DMS153 treated with DMSO at 0.1 percent for 48 hours (cell line): ENCODE data around the gene COL13A1.
A peak's percentile ranks its signal among the peaks of the same experiment; 100 is the strongest.

Experiments used
- DNase-seq: peaks from one replicate; lab custom pipeline; 2025; ENCODE audit not compliant: unreplicated experiment; lab: John Stamatoyannopoulos, UW

Gene COL13A1

DNA sequence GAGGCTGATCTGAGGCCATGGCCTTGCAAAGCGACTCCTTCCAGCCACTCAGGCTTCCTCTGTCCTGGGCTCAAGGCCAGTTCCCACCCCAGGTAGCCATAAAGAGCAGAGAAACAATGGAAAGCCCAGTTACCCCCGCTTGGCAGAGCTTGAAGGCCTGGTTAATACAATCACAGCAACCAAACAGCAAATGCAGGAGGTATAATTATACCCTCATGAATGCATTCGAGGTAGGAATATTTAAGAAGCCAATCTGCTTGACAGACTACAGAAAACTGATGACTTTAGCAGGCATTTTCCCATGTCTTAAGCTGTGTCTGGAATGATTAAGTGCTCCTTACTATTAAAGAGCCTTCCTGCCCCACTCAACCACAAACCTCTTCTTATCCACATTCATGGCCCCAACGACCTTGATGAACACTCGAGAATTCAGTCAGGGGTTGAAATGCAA, 136.9 kb downstream of the COL13A1 start:
- DNase-seq = no peak

DNA sequence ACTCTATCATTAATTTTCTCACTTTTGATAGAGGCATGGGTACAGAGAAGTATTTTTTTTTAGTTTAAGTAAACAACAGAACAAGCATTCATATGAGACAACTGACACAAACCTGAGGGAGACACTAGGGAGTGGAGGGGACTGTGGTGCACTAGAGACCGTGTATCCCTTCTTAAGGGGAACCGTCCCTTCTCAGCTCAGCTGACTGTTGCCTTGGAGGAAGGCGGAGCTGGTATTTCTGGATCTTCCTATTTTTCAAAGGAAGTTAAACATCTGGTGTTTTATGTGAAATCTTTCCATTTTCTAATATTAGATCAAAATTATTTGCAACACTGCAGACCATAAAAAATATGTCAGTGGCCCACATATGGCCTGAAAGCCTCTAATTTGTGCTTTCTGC, 137.4 kb downstream of the COL13A1 start:
- DNase-seq = no peak

DNA sequence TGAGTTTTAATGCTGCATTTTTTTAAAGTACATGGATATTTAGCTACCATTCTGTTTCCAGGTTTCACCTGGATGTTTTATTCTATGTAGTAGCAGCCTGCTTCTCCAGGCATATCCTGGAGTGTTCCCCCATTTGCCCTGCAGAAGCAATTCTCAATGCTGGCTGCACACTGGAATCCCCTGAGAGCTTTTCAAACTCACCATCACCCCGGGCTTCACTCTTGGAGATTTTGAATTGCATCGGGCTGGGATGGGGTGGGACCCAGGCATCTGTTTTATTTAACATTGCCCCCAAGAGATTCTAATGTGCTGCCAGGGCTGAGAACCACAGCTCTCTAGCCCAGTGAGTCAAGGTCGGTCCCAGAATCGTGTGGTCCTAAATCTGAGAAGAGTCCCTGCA, 137.8 kb downstream of the COL13A1 start:
- no peak for DNase-seq

DNA sequence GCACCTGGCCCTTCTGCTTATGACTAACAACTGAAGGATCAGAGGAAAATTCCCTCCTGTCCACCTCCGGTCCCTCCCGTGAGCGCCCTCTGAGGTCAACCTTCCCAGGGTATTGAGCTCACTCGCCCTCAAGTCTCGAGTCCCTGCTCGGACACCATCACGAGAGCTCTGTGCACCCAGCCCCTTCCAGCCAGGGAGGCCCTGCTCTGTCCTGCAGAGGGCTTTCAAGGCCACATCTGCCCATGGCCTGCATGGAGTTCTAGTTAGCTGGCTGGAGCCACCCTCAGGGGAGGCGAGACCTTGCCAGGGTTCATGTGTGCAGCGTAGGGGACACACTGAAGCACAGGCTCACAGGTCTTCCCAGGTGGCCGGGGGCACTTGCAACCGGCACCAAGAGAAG, 140.0 kb downstream of the COL13A1 start:
- DNase-seq = no peak

DNA sequence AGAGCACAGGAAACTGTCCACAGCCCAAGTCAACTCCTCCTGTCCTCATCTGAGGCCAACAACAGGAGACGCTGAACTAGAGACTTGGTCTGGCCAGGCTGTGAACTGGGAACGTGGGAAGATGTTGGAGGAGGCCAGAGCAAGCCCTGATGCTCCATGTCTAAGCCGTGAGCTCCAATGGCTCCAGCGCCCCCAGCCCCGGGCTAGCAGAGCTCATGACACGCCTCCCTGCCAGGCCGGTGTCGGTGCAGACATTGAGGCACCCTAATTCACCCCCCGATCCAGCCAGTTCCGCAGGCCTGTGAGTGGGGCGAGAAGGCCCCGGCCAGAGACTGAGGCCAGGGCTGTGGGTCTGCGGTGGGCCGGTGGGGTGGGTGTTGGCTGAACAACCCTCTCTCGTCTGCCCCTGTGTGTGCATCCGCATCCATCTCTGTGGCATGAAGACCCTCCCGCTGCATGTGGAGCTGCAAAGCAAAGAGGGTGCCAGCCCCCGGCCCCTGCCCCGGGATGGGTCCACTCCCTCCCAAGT, 141.7 kb downstream of the COL13A1 start:
- DNase-seq = no peak

DNA sequence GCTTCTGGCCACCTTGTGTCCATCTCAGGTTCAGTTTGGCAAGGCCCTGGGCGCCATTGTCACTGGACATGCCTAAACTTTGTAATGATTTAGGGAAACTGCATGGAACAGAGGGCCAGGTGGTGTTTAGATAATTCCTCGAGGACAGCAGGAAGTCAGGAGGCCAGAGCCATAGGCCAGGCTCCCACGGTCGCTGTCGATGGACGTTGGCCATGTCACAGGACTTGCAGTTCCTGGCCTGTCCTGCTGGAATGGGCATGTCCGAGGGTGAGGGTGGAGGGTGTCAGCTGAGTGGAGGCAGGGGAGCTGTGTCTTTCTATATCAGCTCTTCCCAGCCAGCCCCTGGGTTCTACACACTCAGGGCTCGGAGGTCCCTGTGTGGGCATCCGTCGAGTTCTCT, 143.1 kb downstream of the COL13A1 start:
- DNase-seq = no peak

DNA sequence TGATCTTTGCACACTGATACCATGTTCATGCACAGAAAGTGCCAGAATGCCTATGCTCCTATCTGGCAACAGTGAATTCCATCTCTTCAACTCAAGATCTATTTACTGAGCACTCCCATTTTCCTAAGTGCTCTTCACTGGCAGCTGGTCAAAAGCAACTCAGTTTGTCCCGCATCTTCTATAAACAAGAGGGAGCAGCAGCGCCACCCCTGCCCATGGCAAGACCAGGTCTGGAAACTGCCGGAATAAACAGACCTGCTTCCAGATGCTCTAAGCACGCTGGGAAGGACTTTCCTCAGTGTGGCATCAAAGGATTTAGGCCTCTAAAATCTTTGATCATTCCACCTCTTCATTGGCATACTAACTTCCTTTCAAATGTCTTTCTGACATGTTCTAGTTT, 146.6 kb downstream of the COL13A1 start:
- no peak for DNase-seq

DNA sequence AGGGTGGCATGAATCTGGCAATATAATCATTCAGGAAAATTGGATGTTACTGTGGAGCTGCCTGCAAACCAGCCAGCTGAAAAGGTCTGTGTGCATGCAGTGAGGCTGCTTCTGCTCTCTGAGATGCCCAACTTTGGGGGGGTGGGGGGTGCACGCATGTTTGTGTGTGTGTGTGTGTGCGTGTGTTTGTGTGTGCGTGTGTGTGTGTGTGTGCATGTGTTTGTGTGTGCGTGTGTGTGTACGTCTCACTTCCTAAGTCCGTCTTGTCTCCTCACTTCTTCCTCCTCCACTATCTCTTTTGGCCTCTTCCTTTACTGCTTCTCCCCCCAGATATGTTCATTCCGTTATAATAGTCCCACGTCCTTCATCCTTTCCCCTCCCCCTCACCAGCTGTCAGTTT, 148.1 kb downstream of the COL13A1 start:
- no peak for DNase-seq

DNA sequence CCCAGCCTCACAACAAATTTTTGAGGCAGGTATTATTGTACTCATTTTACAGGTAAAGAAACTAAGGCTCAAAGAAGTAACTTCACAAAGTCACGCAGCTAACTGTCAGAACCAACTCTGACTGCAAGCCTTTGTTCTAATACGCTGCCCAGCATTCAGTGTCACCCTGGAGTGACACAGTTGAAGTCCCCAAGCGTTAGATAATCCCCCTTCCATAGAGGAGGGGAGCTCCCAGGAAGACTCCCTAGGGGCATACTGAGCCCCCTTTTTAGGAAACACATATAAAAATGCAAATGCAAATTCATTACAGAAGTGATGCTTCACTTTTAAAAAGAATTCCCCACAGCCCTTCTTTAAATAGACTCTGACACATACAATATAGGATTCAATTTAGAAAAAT, 150.0 kb downstream of the COL13A1 start:
- no peak for DNase-seq

DNA sequence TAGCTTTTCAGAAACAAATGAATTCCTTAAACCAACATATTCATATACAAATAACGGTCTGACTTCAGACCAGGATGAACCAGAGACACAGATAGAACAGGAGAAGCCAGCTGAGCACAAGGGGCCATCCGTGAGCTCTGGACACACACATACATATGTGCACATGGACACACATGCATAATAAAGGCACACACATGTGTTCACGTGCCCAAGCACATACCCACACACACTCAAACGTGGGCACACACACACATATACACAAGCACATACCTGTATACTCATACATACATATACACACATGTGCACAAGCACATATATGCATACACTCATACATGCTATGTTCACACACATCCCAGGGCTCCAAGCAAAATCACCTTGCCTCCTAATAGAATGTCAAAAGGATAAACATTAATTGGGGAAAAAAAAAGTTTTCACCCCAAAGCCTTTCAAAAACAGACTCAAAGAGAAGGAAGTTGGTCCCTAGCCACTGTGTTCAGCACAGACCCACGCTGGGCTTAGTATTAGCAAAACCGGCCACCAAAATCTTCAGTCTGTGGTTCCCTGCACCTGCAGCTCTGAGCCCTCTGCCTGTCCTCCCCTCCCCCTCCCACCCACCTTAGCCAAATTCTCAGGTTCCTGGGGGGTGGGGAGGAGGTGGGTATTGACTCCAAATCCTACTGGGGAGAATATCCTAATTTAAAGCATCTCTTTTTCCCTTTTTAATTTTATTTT, 150.5 kb downstream of the COL13A1 start:
- no peak for DNase-seq

DNA sequence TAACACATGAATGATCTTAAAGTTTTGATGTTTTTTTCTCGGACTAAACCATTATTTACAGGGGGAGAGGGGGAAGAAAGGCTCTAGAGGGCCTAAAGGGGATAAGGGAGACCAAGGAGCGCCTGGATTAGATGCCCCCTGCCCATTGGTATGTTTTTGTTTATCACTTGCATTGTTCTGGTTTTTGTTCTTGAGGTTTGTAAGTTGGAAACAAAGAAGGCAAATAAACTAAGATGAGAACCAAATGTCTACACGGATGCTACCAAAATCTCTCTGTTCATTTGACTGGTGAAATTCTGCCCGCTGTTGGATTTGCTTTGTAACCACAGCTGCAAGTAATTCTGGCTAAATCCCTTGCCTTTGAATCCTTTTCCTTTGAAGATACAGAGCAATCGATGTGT, 151.1 kb downstream of the COL13A1 start:
- DNase-seq = no peak

DNA sequence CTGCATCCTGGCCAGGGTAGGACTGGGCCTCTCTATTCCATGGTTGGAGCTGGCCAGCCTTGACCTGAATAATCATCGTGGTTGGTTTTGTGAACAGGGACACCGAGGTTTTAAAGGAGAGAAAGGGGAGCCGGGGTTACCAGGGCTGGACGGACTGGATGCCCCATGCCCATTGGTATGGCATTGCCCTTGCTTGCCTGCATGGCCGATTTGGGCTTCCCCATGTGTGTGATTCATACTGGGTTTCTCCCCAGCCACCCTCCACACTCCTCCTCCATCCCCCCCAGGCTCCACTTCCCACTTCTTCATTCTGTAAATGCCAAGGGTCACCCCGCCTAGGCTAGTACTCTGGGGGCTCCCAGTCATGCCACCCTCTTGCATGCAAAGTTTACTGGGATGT, 152.1 kb downstream of the COL13A1 start:
- no peak for DNase-seq

DNA sequence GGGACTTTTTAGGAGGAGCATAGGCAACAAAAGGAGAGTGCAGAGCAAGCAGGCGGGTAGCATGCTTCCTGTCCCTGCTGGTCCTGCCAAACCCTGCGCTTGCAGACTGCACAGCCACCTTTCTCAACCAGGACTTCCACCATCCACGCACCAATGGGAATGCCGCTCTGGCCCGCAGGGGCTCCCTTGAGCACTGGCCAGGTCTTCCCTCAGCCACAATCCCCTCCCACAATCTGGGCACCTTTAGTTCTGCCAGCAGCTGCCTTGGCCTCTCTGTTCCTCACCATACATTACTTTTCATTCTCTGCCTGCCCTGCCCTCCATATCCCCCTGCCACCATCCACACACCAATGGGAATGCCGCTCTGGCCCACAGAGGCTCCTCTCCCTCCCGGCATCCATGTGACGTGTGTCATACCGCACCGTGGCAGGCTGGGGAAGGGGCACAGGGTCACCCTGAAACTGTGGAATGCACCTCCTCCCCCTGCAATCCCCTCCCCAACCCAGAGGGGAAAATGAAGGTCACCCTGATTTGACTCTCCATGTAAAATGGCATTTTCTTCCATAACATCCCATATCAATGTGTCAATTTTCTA, 153.6 kb downstream of the COL13A1 start:
- DNase-seq = no peak

DNA sequence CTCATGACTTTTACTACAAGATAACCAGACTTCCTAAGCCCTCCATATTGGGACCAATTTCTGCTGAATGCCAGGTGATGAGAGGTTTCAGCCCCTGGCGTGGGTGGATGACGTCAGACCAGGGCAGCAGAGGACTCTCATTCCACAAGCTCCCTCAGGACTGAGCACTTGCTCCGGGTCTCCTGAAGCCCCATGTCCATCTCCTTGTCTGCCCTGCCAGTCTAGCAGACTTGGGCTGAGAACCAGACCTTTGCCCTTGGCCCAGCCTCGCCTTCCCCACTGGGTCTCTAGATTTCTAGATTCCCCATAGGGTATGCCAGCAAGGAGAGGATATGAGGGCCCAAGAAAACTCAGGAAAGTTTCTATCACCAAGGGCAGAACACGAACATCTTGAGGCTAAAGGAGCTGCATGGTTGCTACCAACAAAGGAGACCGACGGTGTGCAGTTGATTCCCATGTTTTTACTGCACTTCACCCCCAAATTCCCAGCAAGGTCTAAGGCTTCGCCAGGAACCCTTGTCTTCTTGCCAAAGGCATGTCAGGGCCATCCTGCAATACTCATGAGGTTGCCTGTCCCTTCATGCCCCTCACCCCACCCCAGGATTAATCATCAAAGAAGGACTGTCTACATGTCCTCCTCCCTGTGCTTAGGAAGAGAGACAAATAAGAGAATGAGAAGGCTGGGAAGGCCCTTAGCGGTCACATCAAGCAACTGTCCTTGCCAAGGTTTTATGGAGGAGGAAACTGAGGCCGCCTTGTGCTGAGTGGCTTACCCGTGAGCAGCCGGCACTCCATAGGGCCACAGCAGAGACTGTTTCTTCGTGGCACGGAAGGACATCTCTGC, 154.4 kb downstream of the COL13A1 start:
- DNase-seq = no peak

DNA sequence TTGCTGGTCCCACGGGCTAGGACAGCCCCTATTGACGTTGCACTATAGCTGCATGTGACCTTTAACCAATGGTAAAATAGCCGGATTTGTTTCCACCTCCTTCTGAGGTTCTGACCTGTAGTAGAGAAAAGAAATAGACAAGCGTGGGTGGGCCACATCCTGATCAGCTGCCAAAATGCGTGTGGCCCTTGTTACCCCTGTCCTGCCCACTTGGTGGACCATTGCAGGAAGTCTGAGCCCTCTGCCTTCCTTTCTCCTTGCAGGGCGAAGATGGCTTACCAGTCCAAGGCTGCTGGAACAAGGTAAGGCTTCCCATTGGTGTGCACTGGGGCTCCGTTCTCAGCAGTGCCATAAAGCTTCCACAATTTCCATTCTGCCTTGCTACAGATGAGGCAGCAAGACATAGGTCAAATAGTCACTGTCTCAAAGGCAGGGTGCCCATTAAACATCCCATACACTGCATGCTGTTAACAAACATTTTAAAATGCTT, 155.1 kb downstream of the COL13A1 start:
- no peak for DNase-seq

DNA sequence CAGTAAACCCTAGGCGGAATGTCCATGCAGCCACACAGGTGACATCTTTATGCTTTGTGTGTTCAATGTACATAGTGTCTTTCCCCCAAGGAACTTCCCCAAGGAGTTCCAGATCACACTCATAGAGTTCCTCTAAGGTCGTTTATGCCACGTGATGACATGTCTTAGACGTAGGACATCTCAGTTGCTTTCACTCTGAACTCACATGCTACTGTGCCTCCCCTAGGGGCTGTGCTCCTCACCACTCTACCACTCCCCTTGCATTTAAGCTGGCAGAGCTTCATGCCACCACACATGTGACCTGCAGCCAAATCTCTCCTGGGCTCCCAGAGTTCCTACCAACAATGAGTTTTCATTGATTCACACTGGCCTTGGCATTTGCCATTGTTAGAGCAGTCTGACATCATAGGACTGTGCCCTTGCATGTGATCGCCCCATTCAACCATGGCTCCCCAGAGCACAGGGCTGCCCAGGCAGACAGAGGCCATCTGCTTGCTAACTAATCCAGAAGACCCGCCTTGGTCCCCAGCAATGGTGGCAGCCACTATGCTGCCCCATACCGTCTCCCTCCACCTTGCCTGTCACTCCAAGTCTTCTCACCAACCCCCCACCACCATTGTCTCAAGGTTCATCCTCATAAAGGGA, 155.7 kb downstream of the COL13A1 start:
- DNase-seq = no peak

DNA sequence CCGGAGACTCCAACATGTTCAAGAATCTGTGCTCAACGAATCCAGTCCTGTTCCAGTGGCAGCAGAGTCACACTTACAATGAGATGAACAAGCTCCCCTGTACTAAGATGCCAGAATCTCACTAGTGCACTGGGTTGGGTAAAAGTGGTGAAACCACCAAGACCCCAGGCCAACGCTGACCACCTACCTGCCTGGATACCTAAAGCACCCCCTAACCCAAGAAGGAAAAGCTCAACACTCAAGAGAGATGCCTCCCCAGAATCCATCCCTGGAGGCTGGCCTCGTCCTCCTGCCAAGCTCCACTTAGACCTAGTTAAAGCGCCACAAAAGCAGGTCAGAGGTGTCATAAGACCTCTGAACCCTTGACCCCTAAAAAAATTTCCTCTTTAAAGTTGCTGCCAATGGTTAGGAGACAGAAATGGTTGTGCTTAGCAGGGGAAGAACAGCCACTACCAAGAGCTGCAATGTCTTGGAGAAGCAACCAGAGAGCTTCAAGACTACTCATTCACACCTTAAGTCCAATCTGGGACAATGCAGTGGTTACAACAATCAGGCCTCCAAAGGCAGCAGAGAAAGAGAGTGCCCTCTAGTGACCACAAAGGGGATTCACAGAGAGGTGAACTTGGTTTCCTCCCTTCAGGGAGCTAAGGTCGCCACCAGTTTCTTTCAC, 156.3 kb downstream of the COL13A1 start:
- peak; percentile 15 for DNase-seq

DNA sequence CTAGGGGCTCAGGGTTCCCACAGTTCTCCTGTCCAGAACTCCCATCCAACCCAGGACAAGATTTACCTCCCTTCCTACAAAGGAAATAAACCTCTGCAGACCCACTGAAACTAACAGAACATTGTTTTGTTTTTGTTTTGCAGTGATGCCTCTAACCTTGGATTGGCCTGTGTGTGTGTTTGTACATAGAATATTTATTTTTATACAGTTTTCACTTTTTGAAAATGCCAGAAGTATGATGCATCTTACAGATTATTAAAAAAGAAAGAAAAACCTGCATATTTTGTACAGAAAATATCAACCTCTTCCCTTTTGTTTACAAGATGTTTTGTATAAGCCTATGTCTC, 156.8 kb downstream of the COL13A1 start:
- no peak for DNase-seq

DNA sequence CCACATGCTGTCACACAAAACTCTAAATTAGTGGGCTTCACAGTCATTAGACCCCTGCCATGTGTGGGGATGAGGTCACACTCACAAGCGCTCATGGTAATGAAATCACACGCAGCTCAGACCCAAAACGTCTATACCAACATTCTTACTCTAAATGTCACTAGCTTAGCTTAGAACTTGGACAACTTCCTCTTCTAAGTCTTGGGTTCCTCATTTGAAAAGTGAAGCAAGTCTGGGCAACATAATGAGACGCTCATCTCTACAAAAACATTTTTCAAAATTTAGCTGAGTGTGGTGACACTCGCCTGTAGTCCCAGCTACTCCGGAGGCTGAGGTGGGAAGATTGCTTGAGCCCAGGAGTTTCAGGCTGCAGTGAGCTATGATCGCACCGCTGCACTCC, 158.2 kb downstream of the COL13A1 start:
- no peak for DNase-seq

DNA sequence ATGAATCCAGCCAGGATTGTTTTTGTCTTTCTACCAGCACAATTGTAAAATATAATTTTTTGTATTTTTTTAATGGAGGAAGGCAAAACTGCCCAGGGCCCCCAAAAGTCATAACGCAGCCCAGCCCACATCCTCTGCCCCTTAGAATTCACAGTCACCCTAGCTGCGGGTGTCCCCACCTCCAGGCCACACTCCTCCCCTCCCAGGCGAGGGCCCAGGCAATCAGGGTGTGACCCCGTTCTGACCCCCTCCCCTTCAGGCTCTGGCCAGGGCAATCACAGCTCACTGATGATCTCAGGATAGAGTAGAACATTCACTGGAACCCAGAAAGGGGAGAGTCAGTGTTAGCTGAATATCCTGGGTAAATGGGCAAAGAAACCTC, 158.9 kb downstream of the COL13A1 start:
- DNase-seq = no peak
